Pancreas (tissue), 10 donors: ENCODE results near the gene ARHGEF6. TPM values are rescaled to one million over a fixed set of nuclear protein-coding genes. Genes with fewer than 3 reads are reported as not detected.

Source experiments
- ATAC-seq, 4 donors: fragments of 200-7000 bp; cut with Tn5 transposase; one replicate each; pipeline versions ENCODE4 v1.8.0 to v1.9.1; 2020; ENCODE audit warnings: mild to moderate bottlenecking in 4 of 4, moderate library complexity in 4 of 4
- DNase-seq, 6 donors: peaks; one replicate each; pipeline ENCODE4 v3.0.0-alpha.2; 2020
- FAIRE-seq: peaks from 2 replicates; lab custom pipeline; 2012; peaks lifted over from hg19 to GRCh38; lab: Jason Lieb, UNC
- H3K27ac ChIP-seq, 4 donors: fragments of 200-600 bp; sonication (generic); 1 replicate in 3 of 4; 2 replicates in 1 of 4; pipeline versions ENCODE4 v1.5.0 to v1.8.0; 2020
- H3K27me3 ChIP-seq, 4 donors: fragments of 200-600 bp; one replicate each; pipeline ENCODE4 v1.8.0; 2021
- H3K36me3 ChIP-seq, 3 donors: fragments of 200-600 bp; sonication (generic) in 1 of 3; one replicate each; pipeline versions ENCODE4 v1.5.0 to v1.8.0; 2020 to 2021
- H3K4me1 ChIP-seq, 3 donors: fragments of 200-600 bp; one replicate each; pipeline ENCODE4 v1.8.0; 2021
- H3K4me3 ChIP-seq, 4 donors: fragments of 200-600 bp; sonication (generic) in 2 of 4; one replicate each; pipeline versions ENCODE4 v1.5.0 to v1.8.0; 2020 to 2021
- H3K9me3 ChIP-seq, 4 donors: fragments of 200-600 bp; one replicate each; pipeline ENCODE4 v1.8.0; 2021
- WGBS, 2 donors: extraction: QIAGEN DNeasy Blood & Tissue Kit; methylation state at CpG; one replicate each; pipeline ENCODE4 v1.1.7; 2013; 5-methylcytosine and 5-hydroxymethylcytosine counted together
- intact Hi-C, 3 donors: fragments of 100-400 bp; cut with DNase I; formaldehyde crosslinking; loops; one replicate each; pipeline versions ENCODE4 v1.11.1 to v1.14.2; 2022
- polyA plus RNA-seq, 2 donors: library from polyadenylated mRNA; stranded (reverse); fragments of 200-250 nt; gene quantifications; one replicate each; pipeline ENCODE4 v1.2.3, GENCODE V29; 2013
- total RNA-seq, 6 donors: library from RNA; stranded (reverse); fragmentation: NEBNext Ultra II Directional in 4 of 6; extraction: Animal tissue kit (Norgen Biotek cat#: 25700) in 4 of 6; gene quantifications; one replicate each; pipeline versions ENCODE4 v1.2.1 to v1.2.4, GENCODE V29; 2021 to 2023
- TF ChIP-seq, protein P1 (sequence below), 4 donors: fragments of 200-600 bp; sonication (generic) in 3 of 4; IDR thresholded peaks; one replicate each; pipeline versions ENCODE4 v1.5.0 to v1.8.0; 2021; ENCODE audit warnings: antibody characterized with exemption in 4 of 4
- donor health status: healthy with polysubstance abuse.
- donor health status: DM: no; HTN: no; CAD: no; lungs with moderate emphysema.
- donor health status: DM: no; HTN: no; CAD: no.
- donor health status: control.
- donor health status: control.
- donor health status: Bipolar disorder and iron deficiency.
- donor health status: DM: yes; HTN: yes; CAD: no.
- donor health status: DM: no; HTN: no; CAD: no.
- donor health status: DM: no; HTN: no; CAD: no.
- donor health status: DM: yes; HTN: yes; CAD: no.

Gene ARHGEF6
- total and polyA plus RNA-seq, 8 donors: 1.2 to 6.2 (median 2.0) TPM

DNA sequence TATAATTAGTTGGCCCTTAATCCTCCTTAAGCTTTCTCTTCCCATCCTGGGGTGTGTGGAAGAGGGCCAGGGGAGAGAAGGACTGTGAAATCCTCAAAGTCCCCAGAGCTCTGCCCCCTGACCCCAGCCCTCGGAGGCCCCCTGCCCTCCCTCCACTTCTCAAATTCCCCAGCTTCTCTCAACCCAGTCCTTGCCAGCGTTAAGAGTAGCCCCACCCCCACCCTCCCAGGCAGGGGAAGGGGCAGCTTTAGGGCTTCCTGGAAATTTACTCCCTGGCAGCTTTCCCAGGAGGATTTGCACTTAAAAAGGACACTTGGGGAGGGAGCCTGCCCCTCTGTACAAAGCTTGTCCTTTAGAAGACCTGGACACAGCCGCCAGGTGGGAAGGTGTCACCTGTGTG is 144.6 kb downstream of the ARHGEF6 start:
- no peak for FAIRE-seq
- intact Hi-C loops: no loop called here

DNA sequence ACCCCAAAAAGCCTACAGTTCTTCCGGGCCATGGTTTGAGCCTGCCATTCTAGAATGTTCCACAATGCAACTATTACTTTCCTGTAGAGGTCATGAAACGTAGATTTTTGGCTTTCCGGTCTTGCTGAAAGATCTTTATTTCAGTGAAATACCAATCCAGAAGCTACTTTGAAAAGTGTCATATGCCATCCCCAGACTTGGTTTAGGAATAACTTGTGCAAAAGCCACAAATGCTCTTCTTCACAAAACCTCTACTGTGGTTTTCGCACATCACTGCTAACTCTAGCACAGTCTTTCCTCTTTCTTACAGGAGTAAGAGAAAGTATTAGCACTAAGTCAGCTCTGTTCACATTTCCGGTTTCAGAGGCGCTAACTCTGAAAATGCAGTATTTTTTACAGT is 145.5 kb downstream of the ARHGEF6 start:
- DNase-seq (no peak), FAIRE-seq (no peak), ATAC-seq (no peak)
- H3K27ac ChIP-seq: no peak overlapping the region
- WGBS, 2 donors: 74 to 78% methylated on average over 6 of the region's 6 CpGs
- no peaks in the 10 kb centered on the region for H3K9me3 ChIP-seq
- H3K4me1 ChIP-seq: no peaks in the 10 kb centered on the region
- peaks cover 0 to 9% (median 0%) of the 10 kb centered on the region in 4 donors for H3K27me3 ChIP-seq
- no peaks in the 10 kb centered on the region for H3K36me3 ChIP-seq
- H3K4me3 ChIP-seq: no peak overlapping the region
- intact Hi-C loops: no loop called here
- TF ChIP-seq, protein P1, sequence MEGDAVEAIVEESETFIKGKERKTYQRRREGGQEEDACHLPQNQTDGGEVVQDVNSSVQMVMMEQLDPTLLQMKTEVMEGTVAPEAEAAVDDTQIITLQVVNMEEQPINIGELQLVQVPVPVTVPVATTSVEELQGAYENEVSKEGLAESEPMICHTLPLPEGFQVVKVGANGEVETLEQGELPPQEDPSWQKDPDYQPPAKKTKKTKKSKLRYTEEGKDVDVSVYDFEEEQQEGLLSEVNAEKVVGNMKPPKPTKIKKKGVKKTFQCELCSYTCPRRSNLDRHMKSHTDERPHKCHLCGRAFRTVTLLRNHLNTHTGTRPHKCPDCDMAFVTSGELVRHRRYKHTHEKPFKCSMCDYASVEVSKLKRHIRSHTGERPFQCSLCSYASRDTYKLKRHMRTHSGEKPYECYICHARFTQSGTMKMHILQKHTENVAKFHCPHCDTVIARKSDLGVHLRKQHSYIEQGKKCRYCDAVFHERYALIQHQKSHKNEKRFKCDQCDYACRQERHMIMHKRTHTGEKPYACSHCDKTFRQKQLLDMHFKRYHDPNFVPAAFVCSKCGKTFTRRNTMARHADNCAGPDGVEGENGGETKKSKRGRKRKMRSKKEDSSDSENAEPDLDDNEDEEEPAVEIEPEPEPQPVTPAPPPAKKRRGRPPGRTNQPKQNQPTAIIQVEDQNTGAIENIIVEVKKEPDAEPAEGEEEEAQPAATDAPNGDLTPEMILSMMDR (IDR thresholded peaks at IDR 0.05): no peak

More for the DNA sequence above, 144.6 kb downstream of the ARHGEF6 start:
- Histone ChIP-seq H3K27ac (no peak overlapping the region), H3K4me1 (no peaks in the 10 kb centered on the region), H3K27me3 (peaks cover 0 to 9% (median 0%) of the 10 kb centered on the region in 4 donors), H3K36me3 (no peaks in the 10 kb centered on the region), H3K9me3 (no peaks in the 10 kb centered on the region), H3K4me3 (no peak overlapping the region)
- TF ChIP-seq, protein P1 (IDR thresholded peaks at IDR 0.05): no peak
- no peak for ATAC-seq
- DNase-seq: no peak
- 8 to 20% methylated on average over 3 of the region's 3 CpGs for WGBS, 2 donors

DNA sequence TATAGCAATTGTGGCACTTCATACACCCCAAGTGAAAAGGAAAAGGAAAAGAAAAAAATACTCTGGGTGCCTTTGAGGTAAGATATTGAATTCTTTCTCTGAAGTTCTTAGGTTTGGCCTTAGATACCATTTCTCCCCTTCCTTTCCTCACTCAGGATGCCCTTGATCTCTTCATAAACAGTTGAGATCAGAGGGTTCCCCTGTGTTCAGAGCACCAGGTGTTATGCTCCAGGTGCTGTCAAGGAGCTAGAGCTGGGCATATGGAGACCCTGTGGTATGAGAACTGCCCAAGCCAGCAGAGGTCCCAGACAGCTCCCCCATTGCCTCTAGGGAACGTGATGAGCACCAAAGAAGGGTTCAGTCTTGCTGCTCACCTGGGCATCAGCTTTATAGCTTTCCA is 149.9 kb downstream of the ARHGEF6 start:
- ATAC-seq (no peak), DNase-seq (no peak), FAIRE-seq (no peak)
- TF ChIP-seq, protein P1 (IDR thresholded peaks at IDR 0.05): no peak
- WGBS, 2 donors: 8 to 30% methylated on average over 1 of the region's 1 CpG
- H3K9me3 ChIP-seq: no peaks in the 10 kb centered on the region
- no peaks in the 10 kb centered on the region for H3K4me1 ChIP-seq
- H3K27ac ChIP-seq: no peak overlapping the region
- no peak overlapping the region for H3K4me3 ChIP-seq
- intact Hi-C loops: no loop called here
- peaks cover 0 to 18% (median 0%) of the 10 kb centered on the region in 4 donors for H3K27me3 ChIP-seq
- H3K36me3 ChIP-seq: no peaks in the 10 kb centered on the region

DNA sequence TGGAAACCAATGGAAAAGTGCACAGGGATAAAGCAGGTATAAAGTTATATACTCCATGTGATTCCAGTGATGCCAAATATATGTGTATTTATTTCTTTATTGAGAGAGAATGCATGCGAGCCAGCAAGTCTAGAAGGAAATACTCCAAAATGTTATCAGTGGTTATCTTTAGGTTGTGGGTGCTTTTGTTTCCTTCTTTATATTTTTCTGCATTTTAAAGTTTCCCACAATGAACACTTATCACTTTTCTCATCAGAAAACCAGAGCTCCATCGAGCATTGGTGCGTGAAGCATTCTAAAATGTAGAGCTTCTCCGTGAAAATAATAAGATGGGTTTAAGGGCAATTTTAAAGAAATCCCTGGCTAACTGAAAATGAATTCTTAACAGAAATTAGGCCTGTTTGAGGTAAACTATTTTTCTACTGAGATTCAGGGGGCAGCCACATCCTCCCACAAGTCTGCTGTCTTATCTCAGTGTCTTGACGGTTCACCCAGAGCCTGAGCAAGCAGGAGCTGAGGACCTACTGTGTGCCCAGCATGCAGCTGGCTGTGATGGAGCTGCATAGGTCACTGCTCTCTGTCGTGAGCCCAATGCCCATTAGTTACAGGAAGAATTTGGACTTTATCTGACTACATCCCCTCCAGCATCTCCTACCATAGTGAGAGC is 151.5 kb downstream of the ARHGEF6 start:
- intact Hi-C loops: no loop called here
- Histone ChIP-seq H3K27ac (no peak overlapping the region), H3K4me3 (no peak overlapping the region), H3K4me1 (no peaks in the 10 kb centered on the region), H3K36me3 (no peaks in the 10 kb centered on the region), H3K27me3 (peaks cover 0 to 22% (median 0%) of the 10 kb centered on the region in 4 donors), H3K9me3 (no peaks in the 10 kb centered on the region)
- no peak for DNase-seq
- no peak for ATAC-seq
- 53 to 61% methylated on average over 6 of the region's 6 CpGs for WGBS, 2 donors
- TF ChIP-seq, protein P1 (IDR thresholded peaks at IDR 0.05): no peak
- FAIRE-seq: no peak

DNA sequence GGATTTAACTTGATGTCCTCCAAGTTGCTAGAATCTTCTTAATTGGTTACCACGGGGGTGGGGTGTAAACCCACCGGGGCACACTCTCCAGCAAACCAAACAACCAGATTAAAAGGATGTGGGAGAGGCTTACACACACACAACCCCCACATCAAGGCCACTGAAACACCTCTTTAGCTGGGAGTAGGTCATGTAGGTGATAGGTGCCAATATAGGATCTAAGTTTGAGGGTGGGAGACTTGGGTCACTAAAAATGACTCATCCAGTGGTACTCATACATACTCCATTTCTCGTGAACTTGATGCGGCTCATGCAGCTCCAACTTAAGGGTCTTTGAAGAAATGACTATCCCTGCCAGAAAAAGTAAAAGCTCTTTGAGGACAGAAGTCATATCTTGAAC is 153.3 kb downstream of the ARHGEF6 start:
- FAIRE-seq: no peak
- no peak for ATAC-seq
- Histone ChIP-seq H3K4me1 (no peaks in the 10 kb centered on the region), H3K27ac (no peak overlapping the region), H3K36me3 (no peaks in the 10 kb centered on the region), H3K9me3 (no peaks in the 10 kb centered on the region), H3K4me3 (no peak overlapping the region), H3K27me3 (peaks cover 0 to 20% (median 0%) of the 10 kb centered on the region in 4 donors)
- intact Hi-C loops: no loop called here
- 45 to 60% methylated on average over 4 of the region's 4 CpGs for WGBS, 2 donors
- DNase-seq: no peak
- TF ChIP-seq, protein P1 (IDR thresholded peaks at IDR 0.05): no peak
